ENCODE results near the gene ALMS1. TPM values are rescaled to one million over a fixed set of nuclear protein-coding genes. Genes with fewer than 3 reads are reported as not detected.
"Not testable (repeated sequence)": the region's sequence is repeated elsewhere in the genome, so short reads cannot be mapped to it uniquely, and the experiment has no call there.

Gene ALMS1
- total and polyA plus RNA-seq, 2 experiments from 2014 or later, result 6.8 to 30.1 TPM

- Histone ChIP-seq H3K9me3 (ENCODE audit: low read depth) (no peaks in the 10 kb centered on the region), H3K27me3 (no peaks in the 10 kb centered on the region), H3K4me3 (no peak overlapping the region)
Observed at GRCh38 chr2:73528688-73529087, 143.1 kb downstream of the ALMS1 start.

GRCh38 chr2:73530773-73531172, 145.1 kb downstream of the ALMS1 start:
- H3K4me1 ChIP-seq (ENCODE audit: low read depth); H3K27me3 ChIP-seq; H3K9me3 ChIP-seq (ENCODE audit: low read depth); H3K36me3 ChIP-seq; H3K27ac ChIP-seq; H3K4me3 ChIP-seq; DNase-seq (ENCODE audit: low read depth in 1 of 2, low spot score in 1 of 2): not testable (repeated sequence)

More at GRCh38 chr2:73528688-73529087, 143.1 kb downstream of the ALMS1 start:
- no peak for DNase-seq (ENCODE audit: low read depth in 1 of 2, low spot score in 1 of 2)
- Histone ChIP-seq H3K27ac (no peak overlapping the region), H3K4me1 (ENCODE audit: low read depth) (no peaks in the 10 kb centered on the region), H3K36me3 (peaks cover 2% of the 10 kb centered on the region)
- TF ChIP-seq CTCF (IDR thresholded peaks at IDR 0.05; ENCODE audit: low read depth, low read length), result no peak

- Histone ChIP-seq H3K27ac (no peak overlapping the region), H3K4me1 (ENCODE audit: low read depth) (no peaks in the 10 kb centered on the region), H3K27me3 (no peaks in the 10 kb centered on the region), H3K36me3 (peaks cover 7% of the 10 kb centered on the region), H3K4me3 (no peak overlapping the region), H3K9me3 (ENCODE audit: low read depth) (no peaks in the 10 kb centered on the region)
- TF ChIP-seq CTCF (IDR thresholded peaks at IDR 0.05; ENCODE audit: low read depth, low read length), result no peak
- no peak for DNase-seq (ENCODE audit: low read depth in 1 of 2, low spot score in 1 of 2)
Observed at GRCh38 chr2:73532381-73532780, 146.7 kb downstream of the ALMS1 start.

- Histone ChIP-seq H3K9me3 (ENCODE audit: low read depth) (no peaks in the 10 kb centered on the region), H3K36me3 (peaks cover 7% of the 10 kb centered on the region), H3K4me1 (ENCODE audit: low read depth) (no peaks in the 10 kb centered on the region), H3K4me3 (no peak overlapping the region), H3K27me3 (no peaks in the 10 kb centered on the region), H3K27ac (no peak overlapping the region)
- peak in 1 of 2 donors; percentile 47 for DNase-seq (ENCODE audit: low read depth in 1 of 2, low spot score in 1 of 2)
- no peak for TF ChIP-seq CTCF (IDR thresholded peaks at IDR 0.05; ENCODE audit: low read depth, low read length)
Observed at GRCh38 chr2:73536133-73536840, 150.7 kb downstream of the ALMS1 start.

GRCh38 chr2:73560875-73561274, 175.2 kb downstream of the ALMS1 start:
- H3K27ac ChIP-seq; H3K9me3 ChIP-seq (ENCODE audit: low read depth); H3K4me1 ChIP-seq (ENCODE audit: low read depth); H3K4me3 ChIP-seq; H3K27me3 ChIP-seq: not testable (repeated sequence)
- peak in 1 of 2 donors; percentile 26 for DNase-seq (ENCODE audit: low read depth in 1 of 2, low spot score in 1 of 2)
- H3K36me3 ChIP-seq, result peaks cover 11% of the 10 kb centered on the region

- H3K27ac ChIP-seq, result no peak overlapping the region
- no peaks in the 10 kb centered on the region for H3K27me3 ChIP-seq
- no peaks in the 10 kb centered on the region for H3K9me3 ChIP-seq (ENCODE audit: low read depth)
- H3K4me3 ChIP-seq, result no peak overlapping the region
- peaks cover 11% of the 10 kb centered on the region for H3K36me3 ChIP-seq
- no peaks in the 10 kb centered on the region for H3K4me1 ChIP-seq (ENCODE audit: low read depth)
- TF ChIP-seq CTCF (IDR thresholded peaks at IDR 0.05; ENCODE audit: low read depth, low read length), result no peak
- DNase-seq (ENCODE audit: low read depth in 1 of 2, low spot score in 1 of 2), result peak in 1 of 2 donors; percentile 36
Observed at GRCh38 chr2:73561422-73561821, 175.8 kb downstream of the ALMS1 start.

Data from cardiac muscle cell (in vitro differentiated cells and primary cell).